ENCODE results near the gene ROMO1.

ROMO1 gene

DNA sequence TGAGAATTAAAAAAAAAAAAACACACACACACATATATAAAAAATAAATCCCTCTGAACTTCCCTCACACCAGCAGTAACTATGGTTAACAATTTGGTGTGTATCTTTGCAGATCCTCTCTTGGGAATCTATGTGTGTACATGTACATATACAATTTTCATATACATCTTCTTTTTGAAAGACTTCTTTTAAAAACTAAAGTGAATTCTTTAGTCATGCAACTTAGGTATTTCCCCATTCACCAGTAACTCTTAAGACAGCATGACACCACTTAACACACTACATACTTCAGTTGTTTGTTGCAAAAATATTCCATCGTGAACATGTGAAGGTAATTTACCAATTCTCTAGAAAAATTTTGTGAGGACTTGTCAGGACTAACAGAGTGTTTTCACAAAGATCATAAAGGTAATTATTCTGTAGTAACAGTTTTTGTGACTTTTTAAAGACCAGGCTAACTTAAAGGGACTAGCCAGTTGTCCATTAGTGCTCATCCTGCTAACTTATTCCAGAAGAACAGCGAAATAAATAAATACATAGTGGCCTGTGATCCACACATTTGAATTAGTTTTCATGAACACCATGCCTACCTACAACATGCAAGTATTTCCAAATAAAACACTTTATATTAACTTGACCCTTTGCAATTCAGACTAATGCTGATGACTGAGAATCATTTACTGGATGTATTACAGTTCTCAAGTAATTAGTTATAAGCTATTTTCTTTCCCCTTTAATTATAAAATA lies 30.8 kb downstream of the ROMO1 start (continued):
- TF ChIP-seq ZSCAN5A (tag by site-specific recombination; IDR thresholded peaks at IDR 0.05) (no peak), SCRT1 (tag by site-specific recombination; IDR thresholded peaks at IDR 0.05; ENCODE audit: borderline replicate concordance) (no peak), ZNF629 (tag by site-specific recombination; IDR thresholded peaks at IDR 0.05) (no peak), ZNF530 (tag by site-specific recombination; IDR thresholded peaks at IDR 0.05; ENCODE audit: low read depth) (no peak), SP7 (tag by site-specific recombination; IDR thresholded peaks at IDR 0.05) (no peak), ZNF600 (tag by site-specific recombination; IDR thresholded peaks at IDR 0.05) (no peak), ZNF214 (tag by site-specific recombination; IDR thresholded peaks at IDR 0.05; ENCODE audit: borderline replicate concordance) (no peak), ZNF19 (tag by site-specific recombination; IDR thresholded peaks at IDR 0.05; ENCODE audit: low read depth) (no peak), ZNF391 (tag by site-specific recombination; IDR thresholded peaks at IDR 0.05; ENCODE audit: borderline replicate concordance, low read depth) (no peak), AEBP2 (tag by site-specific recombination; IDR thresholded peaks at IDR 0.05; ENCODE audit: borderline replicate concordance) (no peak), ZNF777 (tag by site-specific recombination; IDR thresholded peaks at IDR 0.05; ENCODE audit: borderline replicate concordance) (no peak), WT1 (tag by site-specific recombination; IDR thresholded peaks at IDR 0.05) (no peak), PATZ1 (tag by site-specific recombination; IDR thresholded peaks at IDR 0.05) (no peak), ZNF2 (tag by site-specific recombination; IDR thresholded peaks at IDR 0.05) (no peak)
- TF ChIP-seq, protein P1, sequence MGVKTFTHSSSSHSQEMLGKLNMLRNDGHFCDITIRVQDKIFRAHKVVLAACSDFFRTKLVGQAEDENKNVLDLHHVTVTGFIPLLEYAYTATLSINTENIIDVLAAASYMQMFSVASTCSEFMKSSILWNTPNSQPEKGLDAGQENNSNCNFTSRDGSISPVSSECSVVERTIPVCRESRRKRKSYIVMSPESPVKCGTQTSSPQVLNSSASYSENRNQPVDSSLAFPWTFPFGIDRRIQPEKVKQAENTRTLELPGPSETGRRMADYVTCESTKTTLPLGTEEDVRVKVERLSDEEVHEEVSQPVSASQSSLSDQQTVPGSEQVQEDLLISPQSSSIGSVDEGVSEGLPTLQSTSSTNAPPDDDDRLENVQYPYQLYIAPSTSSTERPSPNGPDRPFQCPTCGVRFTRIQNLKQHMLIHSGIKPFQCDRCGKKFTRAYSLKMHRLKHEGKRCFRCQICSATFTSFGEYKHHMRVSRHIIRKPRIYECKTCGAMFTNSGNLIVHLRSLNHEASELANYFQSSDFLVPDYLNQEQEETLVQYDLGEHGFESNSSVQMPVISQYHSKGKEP (tag by site-specific recombination; IDR thresholded peaks at IDR 0.05), result no peak

DNA sequence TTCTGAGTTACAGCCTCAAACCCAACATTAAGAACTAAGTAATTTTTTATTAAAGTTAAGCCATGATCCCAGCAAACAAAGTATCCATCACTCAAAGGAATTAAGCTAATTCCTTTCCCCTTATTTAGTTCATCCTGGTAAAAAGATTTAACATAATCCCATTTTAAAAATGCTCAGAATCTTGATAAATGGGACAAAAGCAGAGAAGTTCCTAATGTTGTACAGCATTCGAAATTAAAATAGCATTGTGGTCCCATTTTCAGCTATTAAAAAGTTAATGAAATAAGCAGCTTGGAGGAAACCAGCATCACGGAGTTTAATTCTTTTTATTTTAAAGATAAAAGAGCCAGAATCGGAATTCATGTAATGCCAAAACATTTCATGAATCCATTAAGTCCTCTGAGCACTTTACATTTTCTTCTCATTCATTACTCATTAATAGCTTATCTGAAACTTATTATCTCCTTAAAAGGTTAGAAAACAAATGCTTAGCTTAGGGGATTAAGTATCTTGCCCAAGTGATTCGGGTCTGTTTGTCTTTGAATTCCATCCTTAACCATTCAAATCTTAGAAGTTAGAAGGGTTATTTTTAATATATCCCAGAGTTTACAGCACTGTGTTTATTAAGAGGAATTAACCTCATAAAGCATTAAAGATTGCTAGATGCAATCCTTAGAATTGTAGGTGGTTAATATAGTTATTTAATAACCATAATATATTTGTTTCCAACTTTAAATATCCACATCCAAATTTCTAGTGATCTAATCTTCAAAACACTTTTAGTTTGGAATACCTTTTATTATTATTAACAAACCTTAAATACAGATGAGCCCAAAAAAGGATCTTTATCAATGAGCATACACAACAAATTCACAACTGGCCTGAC lies 31.6 kb downstream of the ROMO1 start:
- no peaks in the 10 kb centered on the region for H3K9me3 ChIP-seq (ENCODE audit: control insufficient read depth, insufficient read depth, low read depth, low read length)
- peaks cover 82 to 98% of the 10 kb centered on the region in 2 experiments for H3K36me3 ChIP-seq (ENCODE audit: control insufficient read depth in 2 of 2, insufficient read depth in 1 of 2, low read length in 2 of 2)
- POLR2A ChIA-PET, result interaction anchor here (0.5 to 1.5 kb wide), 3 partner anchors 9 to 114 kb away, joined by 3 to 13 read pairs (median 10); partner anchors contain the start of gene RBM39
- CTCF ChIA-PET, result interaction anchor here (1.1 kb wide), 1 partner anchor 153 kb away, joined by 3 read pairs; no protein-coding TSS in a partner anchor
- H3K4me3 ChIP-seq (ENCODE audit: low read depth, low read length), result no peak overlapping the region
- H3K27ac ChIP-seq (ENCODE audit: extremely low read depth, low read depth, low read length), result no peak overlapping the region
- H3K4me1 ChIP-seq (ENCODE audit: control insufficient read depth, insufficient read depth, low read length), result no peaks in the 10 kb centered on the region
- TF ChIP-seq, protein P2, sequence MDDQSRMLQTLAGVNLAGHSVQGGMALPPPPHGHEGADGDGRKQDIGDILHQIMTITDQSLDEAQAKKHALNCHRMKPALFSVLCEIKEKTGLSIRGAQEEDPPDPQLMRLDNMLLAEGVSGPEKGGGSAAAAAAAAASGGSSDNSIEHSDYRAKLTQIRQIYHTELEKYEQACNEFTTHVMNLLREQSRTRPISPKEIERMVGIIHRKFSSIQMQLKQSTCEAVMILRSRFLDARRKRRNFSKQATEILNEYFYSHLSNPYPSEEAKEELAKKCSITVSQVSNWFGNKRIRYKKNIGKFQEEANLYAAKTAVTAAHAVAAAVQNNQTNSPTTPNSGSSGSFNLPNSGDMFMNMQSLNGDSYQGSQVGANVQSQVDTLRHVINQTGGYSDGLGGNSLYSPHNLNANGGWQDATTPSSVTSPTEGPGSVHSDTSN (CRISPR knock-in tag; IDR thresholded peaks at IDR 0.05), result no peak
- TF ChIP-seq ZNF621 (tag by site-specific recombination; IDR thresholded peaks at IDR 0.05), result no peak
- TF ChIP-seq ZNF837 (tag by site-specific recombination; IDR thresholded peaks at IDR 0.05), result no peak
- TF ChIP-seq BCL11A (tag by site-specific recombination; IDR thresholded peaks at IDR 0.05; ENCODE audit: low read depth), result no peak
- no peak for TF ChIP-seq INSM2 (tag by site-specific recombination; IDR thresholded peaks at IDR 0.05)
- TF ChIP-seq, protein P3, sequence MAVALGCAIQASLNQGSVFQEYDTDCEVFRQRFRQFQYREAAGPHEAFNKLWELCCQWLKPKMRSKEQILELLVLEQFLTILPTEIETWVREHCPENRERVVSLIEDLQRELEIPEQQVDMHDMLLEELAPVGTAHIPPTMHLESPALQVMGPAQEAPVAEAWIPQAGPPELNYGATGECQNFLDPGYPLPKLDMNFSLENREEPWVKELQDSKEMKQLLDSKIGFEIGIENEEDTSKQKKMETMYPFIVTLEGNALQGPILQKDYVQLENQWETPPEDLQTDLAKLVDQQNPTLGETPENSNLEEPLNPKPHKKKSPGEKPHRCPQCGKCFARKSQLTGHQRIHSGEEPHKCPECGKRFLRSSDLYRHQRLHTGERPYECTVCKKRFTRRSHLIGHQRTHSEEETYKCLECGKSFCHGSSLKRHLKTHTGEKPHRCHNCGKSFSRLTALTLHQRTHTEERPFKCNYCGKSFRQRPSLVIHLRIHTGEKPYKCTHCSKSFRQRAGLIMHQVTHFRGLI (tag by site-specific recombination; IDR thresholded peaks at IDR 0.05), result no peak
- TF ChIP-seq ZNF311 (tag by site-specific recombination; IDR thresholded peaks at IDR 0.05; ENCODE audit: borderline replicate concordance), result no peak
